Measurements from ENCODE around the gene STXBP5. TPM values are rescaled to one million over a fixed set of nuclear protein-coding genes. Genes with fewer than 3 reads are reported as not detected.

Gene STXBP5
- polyA plus RNA-seq, 1 donor (not counting 4 experiments of a cell fraction or from before 2014, with no cell fraction given): 19.4 TPM

GRCh38 chr6:147384029-147384428 is 179.8 kb downstream of the STXBP5 start:
- dilution Hi-C loops (cut with MboI; ENCODE audit: extremely low pct_ligation_motif_present, low sequenced_read_pairs): no loop called here
- Histone ChIP-seq H3K4me2 (ENCODE audit: control insufficient read depth, extremely low read depth, insufficient read depth, low read depth, low read length) (no peak overlapping the region), H4K20me1 (ENCODE audit: control insufficient read depth, extremely low read depth, insufficient read depth, low read length) (no peaks in the 10 kb centered on the region), H2AFZ (ENCODE audit: control insufficient read depth, low read length) (no peak overlapping the region), H3K4me3 (ENCODE audit: control insufficient read depth in 2 of 3, extremely low read depth in 1 of 3, insufficient read depth in 2 of 3, low read depth in 1 of 3, low read length in 3 of 3) (no peak overlapping the region), H3K9me1 (ENCODE audit: control insufficient read depth, extremely low read depth, insufficient read depth, low read length) (no peaks in the 10 kb centered on the region), H3K27me3 (ENCODE audit: control insufficient read depth, extremely low read depth, insufficient read depth, low read length) (no peaks in the 10 kb centered on the region), H3K79me2 (ENCODE audit: control insufficient read depth, insufficient read depth, low read length) (no peaks in the 10 kb centered on the region), H3K9ac (ENCODE audit: control insufficient read depth, extremely low read depth, insufficient read depth, low read length) (no peak overlapping the region), H3K4me1 (ENCODE audit: control insufficient read depth, extremely low read depth, insufficient read depth, low read length) (no peaks in the 10 kb centered on the region), H3K36me3 (ENCODE audit: control insufficient read depth in 2 of 2, extremely low read depth in 1 of 2, insufficient read depth in 2 of 2, low read length in 2 of 2) (peaks cover 0 to 2% of the 10 kb centered on the region in 2 experiments), H3K9me3 (ENCODE audit: control insufficient read depth, low read depth, low read length) (no peaks in the 10 kb centered on the region), H3K27ac (ENCODE audit: control insufficient read depth, insufficient read depth, low read length) (no peak overlapping the region)
- FAIRE-seq (no peak), DNase-seq (ENCODE audit: low read depth, low spot score) (no peak)
- TF ChIP-seq EZH2 (IDR thresholded peaks at IDR 0.05; ENCODE audit: low read length) (no peak), CTCF (optimal IDR thresholded peaks at IDR 0.05 in 1 of 3, IDR thresholded peaks at IDR 0.05 in 1 of 3, conservative IDR thresholded peaks at IDR 0.05 in 1 of 3; ENCODE audit: extremely low read depth in 1 of 3, insufficient read depth in 2 of 3, low read length in 3 of 3) (no peak)

DNA sequence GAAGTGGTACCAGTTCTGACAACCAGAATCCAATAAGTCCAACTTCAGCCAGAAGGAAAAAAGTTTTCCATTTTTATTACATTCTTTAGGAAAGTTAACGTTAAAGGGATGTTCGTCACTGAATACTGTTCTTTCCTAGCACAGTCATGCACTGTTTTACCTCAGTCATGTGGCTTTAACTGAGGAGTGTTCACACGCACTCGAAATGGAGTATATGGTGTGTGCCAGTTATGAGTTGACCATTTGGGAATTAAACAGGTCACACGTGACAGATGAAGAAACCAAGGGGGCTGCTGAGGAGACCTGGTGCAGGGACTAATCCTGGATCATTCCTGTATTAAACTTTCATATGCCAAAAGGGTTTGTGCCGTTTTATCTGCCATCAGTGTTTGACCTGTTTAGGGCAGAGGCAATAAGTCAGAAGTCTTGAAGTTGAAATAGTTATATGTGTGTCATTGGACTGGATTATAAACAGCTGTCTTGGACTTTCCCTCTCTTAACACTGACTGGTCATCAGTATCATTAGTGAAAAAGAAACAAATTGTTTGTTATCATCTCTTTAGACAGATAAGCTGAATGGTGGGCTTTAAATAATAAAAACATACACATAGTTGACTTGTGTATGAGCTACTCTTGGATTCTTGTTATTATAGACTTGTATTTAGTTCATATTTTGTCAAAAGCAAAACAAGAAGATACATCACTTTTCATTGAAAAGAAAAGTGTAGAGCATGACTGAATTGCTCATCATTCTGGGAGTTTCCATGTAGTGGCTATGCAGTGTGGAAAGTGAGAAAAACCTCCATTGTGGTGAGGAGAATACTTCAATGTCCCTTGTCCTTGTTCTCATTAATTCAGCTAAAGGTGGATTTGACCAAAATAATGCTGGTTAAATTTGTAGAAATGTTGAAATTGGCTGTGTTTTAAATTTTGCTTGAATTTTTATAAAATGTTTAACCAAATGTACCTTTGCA is 180.8 kb downstream of the STXBP5 start:
- Histone ChIP-seq H3K27me3 (ENCODE audit: control insufficient read depth, extremely low read depth, insufficient read depth, low read length) (no peaks in the 10 kb centered on the region), H3K9me1 (ENCODE audit: control insufficient read depth, extremely low read depth, insufficient read depth, low read length) (no peaks in the 10 kb centered on the region), H4K20me1 (ENCODE audit: control insufficient read depth, extremely low read depth, insufficient read depth, low read length) (no peaks in the 10 kb centered on the region), H3K9ac (ENCODE audit: control insufficient read depth, extremely low read depth, insufficient read depth, low read length) (no peak overlapping the region), H3K4me1 (ENCODE audit: control insufficient read depth, extremely low read depth, insufficient read depth, low read length) (no peaks in the 10 kb centered on the region), H2AFZ (ENCODE audit: control insufficient read depth, low read length) (no peak overlapping the region), H3K27ac (ENCODE audit: control insufficient read depth, insufficient read depth, low read length) (no peak overlapping the region), H3K4me3 (ENCODE audit: control insufficient read depth in 2 of 3, extremely low read depth in 1 of 3, insufficient read depth in 2 of 3, low read depth in 1 of 3, low read length in 3 of 3) (no peak overlapping the region), H3K79me2 (ENCODE audit: control insufficient read depth, insufficient read depth, low read length) (no peaks in the 10 kb centered on the region), H3K36me3 (ENCODE audit: control insufficient read depth in 2 of 2, extremely low read depth in 1 of 2, insufficient read depth in 2 of 2, low read length in 2 of 2) (peaks cover 0 to 2% of the 10 kb centered on the region in 2 experiments), H3K4me2 (ENCODE audit: control insufficient read depth, extremely low read depth, insufficient read depth, low read depth, low read length) (no peak overlapping the region), H3K9me3 (ENCODE audit: control insufficient read depth, low read depth, low read length) (no peaks in the 10 kb centered on the region)
- DNase-seq (ENCODE audit: low read depth, low spot score) (no peak), FAIRE-seq (no peak)
- TF ChIP-seq EZH2 (IDR thresholded peaks at IDR 0.05; ENCODE audit: low read length) (no peak), CTCF (optimal IDR thresholded peaks at IDR 0.05 in 1 of 3, IDR thresholded peaks at IDR 0.05 in 1 of 3, conservative IDR thresholded peaks at IDR 0.05 in 1 of 3; ENCODE audit: extremely low read depth in 1 of 3, insufficient read depth in 2 of 3, low read length in 3 of 3) (no peak)
- dilution Hi-C loops (cut with MboI; ENCODE audit: extremely low pct_ligation_motif_present, low sequenced_read_pairs): no loop called here
